Inferior parietal cortex (tissue), 1 donor: ENCODE results near the gene DCN.

ENCODE experiments used
- DNase-seq: peaks from one replicate; pipeline ENCODE4 v3.0.0-alpha.2; 2016; ENCODE audit errors: extremely low spot score

Gene DCN

GRCh38 chr12:91186156-91186555 lies 3.5 kb upstream of the DCN start:
- no peak for DNase-seq

GRCh38 chr12:91185421-91185820 lies 2.8 kb upstream of the DCN start:
- no peak for DNase-seq

- no peak for DNase-seq
Measured at GRCh38 chr12:91183551-91183950, 934 bp upstream of the DCN start.

DNA sequence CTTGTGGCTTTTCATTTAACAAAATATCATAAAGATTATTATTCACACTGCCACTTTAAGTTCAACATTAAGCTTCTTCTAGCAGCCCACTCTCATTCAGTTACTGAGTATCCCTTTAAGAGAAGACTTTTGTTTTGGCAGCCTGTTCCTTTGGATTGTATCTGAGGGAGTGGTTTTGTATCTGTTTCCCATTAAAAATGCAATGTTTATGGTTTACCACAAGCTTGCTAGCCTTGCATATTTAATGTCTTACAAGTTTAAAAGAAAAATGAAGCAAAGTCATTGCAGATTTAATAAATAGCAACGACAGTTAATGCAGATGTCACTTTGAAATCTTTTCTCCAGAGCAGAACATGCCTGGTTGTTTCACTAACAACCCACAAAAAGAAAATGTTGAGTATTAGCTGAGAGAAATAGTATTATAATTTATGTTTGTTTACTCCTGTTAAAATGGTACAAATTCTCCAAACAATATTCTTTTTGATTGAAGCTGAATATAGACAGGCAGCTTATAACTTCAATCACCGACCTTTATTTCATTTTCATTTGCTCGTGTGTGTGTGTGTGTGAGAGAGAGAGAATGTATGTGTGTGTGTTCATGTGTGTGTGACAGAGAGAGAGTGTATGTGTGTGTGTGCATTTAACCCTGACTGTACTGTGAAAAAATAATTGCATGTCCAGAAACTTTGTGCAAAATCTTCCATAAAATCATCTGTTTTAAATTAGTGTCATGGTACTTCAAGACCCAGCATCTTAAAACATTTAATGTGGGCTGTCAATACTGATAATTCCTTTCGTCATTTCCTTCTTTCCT lies 1.8 kb downstream of the DCN start:
- no peak for DNase-seq

GRCh38 chr12:91179966-91180561 lies 2.6 kb downstream of the DCN start:
- no peak for DNase-seq

GRCh38 chr12:91179315-91179714 lies 3.3 kb downstream of the DCN start:
- no peak for DNase-seq

DNA sequence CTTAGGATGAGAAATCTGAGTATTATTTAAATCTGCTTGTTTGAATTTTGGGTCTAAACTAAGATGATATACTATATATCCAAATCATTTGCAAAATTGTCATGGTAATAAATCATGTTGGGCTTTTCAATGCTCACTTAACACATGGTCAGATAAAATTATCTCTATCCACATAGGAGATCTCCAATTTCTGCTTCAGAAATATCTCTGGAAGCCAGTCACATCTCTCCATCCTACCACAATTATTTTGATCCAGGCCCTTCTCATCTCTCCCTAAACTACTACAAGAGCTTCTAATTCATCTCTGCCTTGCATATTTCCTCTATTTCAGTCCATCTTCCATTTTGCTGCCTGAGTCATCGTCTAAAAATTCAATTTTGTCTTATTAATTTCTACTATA lies 3.8 kb downstream of the DCN start:
- no peak for DNase-seq

DNA sequence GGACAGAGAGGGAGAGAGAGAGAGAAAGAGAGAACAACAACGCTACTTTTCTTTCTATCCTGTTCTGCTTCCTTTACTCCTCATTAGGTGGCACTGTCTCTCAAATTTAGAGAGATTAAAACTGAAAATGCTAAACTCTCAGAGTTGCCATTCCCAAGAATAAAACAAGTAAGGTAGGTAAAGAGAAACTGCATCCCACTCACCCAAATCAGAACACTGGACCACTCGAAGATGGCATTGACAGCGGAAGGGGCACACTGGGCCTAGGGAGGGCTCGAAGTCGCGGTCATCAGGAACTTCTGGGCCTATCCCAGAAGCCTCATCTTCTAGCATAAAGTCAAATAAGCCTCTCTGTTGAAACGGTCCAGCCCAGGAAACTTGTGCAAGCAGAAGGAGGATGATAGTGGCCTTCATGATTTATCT lies 4.5 kb downstream of the DCN start:
- DNase-seq, result peak; percentile 32

DNA sequence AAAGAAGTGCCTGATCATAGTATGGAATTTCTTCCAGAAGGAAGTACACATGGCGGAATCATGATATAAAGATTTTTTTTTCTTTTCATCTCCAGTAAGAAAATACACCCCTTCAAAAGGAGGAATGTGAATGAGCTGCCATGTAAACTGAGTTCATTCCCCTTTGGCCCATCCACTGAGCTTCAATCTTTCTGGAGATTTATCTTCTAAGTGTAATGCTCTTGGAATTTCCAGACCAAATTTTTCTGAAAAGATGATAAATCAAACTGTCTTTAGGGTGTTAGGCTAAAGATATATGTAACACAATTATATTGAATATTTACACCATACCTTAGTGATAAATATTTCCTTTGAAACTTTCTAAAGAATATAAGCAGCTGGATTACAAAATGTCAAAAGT lies 5.2 kb downstream of the DCN start:
- no peak for DNase-seq

DNA sequence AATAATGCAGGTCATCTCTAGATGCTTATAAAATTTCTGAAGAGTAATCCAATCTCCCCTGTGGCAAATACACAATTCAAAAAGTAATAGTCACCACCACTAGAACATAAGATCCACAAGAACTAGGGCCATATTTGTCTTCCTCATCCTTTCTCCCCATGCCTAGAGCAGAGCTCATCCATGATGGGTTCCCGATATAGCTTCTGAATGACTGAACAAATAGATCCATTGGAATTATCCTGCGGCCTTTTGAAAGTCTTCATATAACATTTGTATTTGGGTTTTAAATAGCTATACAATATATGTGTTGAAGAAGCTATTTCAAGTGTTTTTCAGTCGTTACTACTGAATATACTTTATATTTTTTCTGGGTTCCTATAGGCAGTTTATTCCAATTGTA lies 5.7 kb downstream of the DCN start:
- no peak for DNase-seq

DNA sequence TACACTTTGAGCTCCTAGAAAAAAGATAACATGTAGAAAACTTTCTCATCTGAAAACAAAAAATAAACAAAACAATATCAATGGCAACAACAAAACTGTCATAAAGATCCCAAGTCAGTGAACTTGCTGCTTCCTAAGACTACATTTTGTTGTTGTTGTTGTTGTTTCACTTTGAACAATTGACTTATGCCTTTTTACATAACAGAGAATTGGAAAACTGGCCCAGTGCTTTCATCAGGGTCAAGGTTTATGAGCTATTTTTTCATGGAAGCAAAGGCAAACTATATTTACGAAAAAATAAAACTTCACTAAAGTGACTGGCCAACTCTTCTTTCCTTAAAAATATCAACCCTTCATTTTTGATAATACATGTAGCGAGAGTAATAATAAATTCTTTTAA lies 6.3 kb downstream of the DCN start:
- DNase-seq, result no peak

DNA sequence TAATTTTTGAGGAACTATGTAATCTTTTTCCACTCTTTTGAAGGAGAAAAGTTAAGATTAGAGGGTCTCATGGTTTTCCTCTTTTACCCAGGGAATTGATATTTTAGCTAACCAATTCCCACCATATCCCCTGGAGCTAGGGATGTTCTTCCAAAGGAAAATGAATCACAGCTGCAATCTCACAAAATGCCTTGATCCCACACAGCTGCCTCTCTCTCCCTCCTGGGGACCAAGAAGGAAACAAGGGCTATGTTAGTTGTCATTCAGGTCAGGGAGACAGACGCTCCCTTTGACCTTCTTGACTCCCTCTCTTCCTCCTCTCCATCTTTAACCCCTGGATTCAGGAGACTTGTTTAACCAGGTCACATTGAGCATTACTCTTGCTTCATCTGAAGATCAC lies 9.5 kb downstream of the DCN start:
- DNase-seq, result no peak

DNA sequence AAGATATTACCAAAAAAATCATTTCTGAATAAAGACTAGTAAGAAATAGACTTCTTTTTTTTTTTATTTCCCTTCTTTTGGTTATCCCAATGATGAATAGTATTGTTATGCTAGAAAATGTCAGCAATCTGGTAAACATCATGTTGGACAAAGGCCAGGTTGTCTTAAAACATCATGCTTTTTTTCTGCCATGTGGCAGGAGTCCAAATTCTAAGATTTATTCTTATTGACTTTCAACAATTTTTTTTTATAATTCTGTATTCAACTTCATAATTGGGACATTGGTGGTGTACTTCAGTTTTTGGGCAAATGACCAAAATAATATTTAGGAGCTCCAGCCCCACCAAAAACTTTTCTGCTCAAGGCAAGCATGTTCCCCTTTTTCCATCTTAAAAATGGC lies 10.5 kb downstream of the DCN start:
- DNase-seq, result no peak

DNA sequence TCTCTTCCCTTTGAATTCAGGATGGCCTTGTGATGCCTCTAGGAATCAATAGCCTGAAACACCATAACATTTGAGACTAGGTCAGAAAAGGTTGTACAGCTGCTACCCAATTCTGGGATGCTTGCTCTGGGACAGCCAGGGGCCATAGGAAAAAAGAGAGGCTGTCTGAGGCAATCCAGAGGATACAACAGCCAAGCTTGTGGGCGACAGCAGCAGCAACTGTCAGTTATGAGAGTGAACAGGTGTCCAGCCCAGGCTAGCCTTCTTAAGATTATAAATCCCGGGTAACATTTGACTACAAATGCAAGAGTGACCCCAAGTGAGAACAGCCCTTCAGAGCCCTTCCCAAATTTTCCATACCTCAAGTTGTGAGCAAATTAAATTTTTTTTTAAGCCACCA lies 11.1 kb downstream of the DCN start:
- DNase-seq, result no peak

- DNase-seq, result no peak
Measured at GRCh38 chr12:91163116-91163515, 19.5 kb downstream of the DCN start.

DNA sequence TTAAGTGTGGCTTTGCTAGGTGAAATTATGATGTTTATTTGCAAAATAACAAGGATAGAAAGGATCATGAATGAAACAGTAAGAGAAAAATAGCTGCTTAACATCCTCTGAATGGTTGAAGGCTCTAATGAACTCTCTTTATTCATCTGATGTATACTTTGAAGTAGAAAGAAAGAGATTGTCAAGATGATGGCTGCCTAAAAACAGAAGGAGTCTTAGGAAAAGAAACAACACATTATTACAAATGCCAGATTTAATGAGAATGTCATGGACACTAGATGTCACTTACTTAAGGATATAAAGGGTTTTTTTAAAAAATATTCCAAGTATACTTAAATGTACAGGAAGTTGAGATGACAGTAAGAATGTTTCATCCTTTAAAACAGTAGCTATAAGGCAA lies 21.6 kb downstream of the DCN start:
- no peak for DNase-seq

- DNase-seq, result no peak
Measured at GRCh38 chr12:91155990-91156389, 26.6 kb downstream of the DCN start.

- no peak for DNase-seq
Measured at GRCh38 chr12:91154131-91154530, 28.5 kb downstream of the DCN start.

DNA sequence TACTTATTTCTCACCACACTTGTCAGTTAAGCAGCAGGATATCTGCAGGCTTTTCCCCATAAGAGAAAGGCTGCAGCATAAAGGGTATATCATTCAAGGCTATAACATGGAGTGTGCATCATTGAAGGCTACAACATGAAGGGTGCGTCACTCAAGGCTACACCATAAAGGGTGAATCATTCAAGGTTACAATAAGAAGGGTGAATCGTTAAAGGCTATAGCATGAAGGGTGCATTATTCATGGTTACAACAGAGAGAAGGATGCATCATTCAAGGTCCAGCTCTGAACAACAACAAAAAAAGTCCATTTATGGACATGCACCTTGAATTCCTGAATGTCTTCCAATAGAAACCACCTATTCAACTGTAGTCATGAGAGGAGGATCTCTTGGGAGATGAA lies 38.6 kb downstream of the DCN start:
- DNase-seq, result no peak

DNA sequence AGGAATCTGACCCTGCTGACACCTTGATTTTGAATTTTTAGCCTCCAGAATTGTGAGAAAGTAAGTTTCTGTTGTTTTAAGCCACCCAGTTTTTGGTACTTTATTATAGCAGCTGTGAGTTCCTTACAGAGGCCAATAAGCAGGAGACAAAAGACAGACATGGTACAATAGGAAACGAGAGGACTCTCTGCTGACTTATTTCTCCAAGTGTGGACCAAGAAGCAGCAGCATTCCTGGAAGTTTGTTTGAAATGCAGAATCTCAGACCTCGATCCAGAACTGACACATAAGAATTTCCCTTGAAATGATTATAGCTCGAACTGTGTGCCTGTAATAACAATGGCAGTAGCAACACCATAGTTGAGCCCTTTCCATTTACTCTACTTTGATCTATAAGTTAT lies 39.4 kb downstream of the DCN start:
- no peak for DNase-seq

- DNase-seq, result no peak
Measured at GRCh38 chr12:91142221-91142631, 40.4 kb downstream of the DCN start.

- no peak for DNase-seq
Measured at GRCh38 chr12:91140026-91140931, 42.3 kb downstream of the DCN start.

DNA sequence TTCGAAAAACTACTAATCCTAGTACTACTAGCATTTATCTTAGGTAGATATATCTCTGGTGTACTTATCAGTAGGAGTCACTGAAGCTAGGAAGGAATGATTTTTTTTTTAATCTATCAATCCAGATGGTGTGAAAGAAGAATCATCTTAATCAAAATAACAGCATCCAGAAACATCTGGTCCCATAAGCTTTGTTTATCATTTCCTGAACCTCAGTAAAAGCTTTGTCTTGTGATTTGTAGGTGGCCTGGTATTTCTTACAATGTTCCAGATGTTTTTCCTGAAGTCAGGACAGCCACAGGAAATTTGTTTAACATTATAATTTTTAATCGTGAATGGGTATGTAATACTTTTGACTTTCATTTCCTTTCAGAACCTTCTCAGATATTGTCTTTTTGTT lies 43.3 kb downstream of the DCN start:
- no peak for DNase-seq
